Measurements from ENCODE around the gene BTRC.

The BTRC gene

GRCh38 chr10:101397140-101397539, 43.2 kb downstream of the BTRC start:
- no peak for TF ChIP-seq ZFX (IDR thresholded peaks at IDR 0.05; ENCODE audit: borderline replicate concordance)
- TF ChIP-seq, protein P1, sequence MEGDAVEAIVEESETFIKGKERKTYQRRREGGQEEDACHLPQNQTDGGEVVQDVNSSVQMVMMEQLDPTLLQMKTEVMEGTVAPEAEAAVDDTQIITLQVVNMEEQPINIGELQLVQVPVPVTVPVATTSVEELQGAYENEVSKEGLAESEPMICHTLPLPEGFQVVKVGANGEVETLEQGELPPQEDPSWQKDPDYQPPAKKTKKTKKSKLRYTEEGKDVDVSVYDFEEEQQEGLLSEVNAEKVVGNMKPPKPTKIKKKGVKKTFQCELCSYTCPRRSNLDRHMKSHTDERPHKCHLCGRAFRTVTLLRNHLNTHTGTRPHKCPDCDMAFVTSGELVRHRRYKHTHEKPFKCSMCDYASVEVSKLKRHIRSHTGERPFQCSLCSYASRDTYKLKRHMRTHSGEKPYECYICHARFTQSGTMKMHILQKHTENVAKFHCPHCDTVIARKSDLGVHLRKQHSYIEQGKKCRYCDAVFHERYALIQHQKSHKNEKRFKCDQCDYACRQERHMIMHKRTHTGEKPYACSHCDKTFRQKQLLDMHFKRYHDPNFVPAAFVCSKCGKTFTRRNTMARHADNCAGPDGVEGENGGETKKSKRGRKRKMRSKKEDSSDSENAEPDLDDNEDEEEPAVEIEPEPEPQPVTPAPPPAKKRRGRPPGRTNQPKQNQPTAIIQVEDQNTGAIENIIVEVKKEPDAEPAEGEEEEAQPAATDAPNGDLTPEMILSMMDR (IDR thresholded peaks at IDR 0.05): no peak
- no peak overlapping the region for H3K27ac ChIP-seq

- TF ChIP-seq, protein P1 (IDR thresholded peaks at IDR 0.05): no peak
- TF ChIP-seq ZFX (IDR thresholded peaks at IDR 0.05; ENCODE audit: borderline replicate concordance): no peak
- H3K27ac ChIP-seq: no peak overlapping the region
Observed at GRCh38 chr10:101400585-101400984, 46.6 kb downstream of the BTRC start.

- TF ChIP-seq, protein P1 (IDR thresholded peaks at IDR 0.05): no peak
- TF ChIP-seq ZFX (IDR thresholded peaks at IDR 0.05; ENCODE audit: borderline replicate concordance): no peak
- no peak overlapping the region for H3K27ac ChIP-seq
Observed at GRCh38 chr10:101402711-101403110, 48.7 kb downstream of the BTRC start.

DNA sequence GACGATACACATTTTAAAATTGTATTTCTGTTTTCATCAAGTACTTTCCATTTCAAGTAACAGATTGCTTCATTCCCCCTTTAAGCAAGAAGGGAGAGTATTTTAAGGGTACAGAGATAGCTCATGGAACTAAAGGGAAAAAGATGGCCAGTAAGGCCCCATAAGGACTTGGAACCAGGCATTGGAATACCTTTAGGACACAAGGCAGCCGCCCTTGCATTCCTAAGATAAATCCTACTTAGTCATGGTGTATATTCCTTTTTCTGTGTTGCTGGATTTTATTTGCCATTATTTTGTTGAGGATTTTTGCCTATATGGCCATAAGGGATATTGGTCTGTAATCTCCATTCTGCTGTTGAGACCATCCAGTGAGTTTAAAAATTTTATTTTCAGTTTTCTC, 49.2 kb downstream of the BTRC start:
- H3K27ac ChIP-seq: no peak overlapping the region
- no peak for TF ChIP-seq ZFX (IDR thresholded peaks at IDR 0.05; ENCODE audit: borderline replicate concordance)
- TF ChIP-seq, protein P1 (IDR thresholded peaks at IDR 0.05): no peak

- TF ChIP-seq, protein P1 (IDR thresholded peaks at IDR 0.05): no peak
- no peak for TF ChIP-seq ZFX (IDR thresholded peaks at IDR 0.05; ENCODE audit: borderline replicate concordance)
- no peak overlapping the region for H3K27ac ChIP-seq
Observed at GRCh38 chr10:101405001-101405400, 51.0 kb downstream of the BTRC start.

GRCh38 chr10:101411598-101411997, 57.6 kb downstream of the BTRC start:
- no peak overlapping the region for H3K27ac ChIP-seq
- TF ChIP-seq, protein P1 (IDR thresholded peaks at IDR 0.05): no peak
- no peak for TF ChIP-seq ZFX (IDR thresholded peaks at IDR 0.05; ENCODE audit: borderline replicate concordance)

DNA sequence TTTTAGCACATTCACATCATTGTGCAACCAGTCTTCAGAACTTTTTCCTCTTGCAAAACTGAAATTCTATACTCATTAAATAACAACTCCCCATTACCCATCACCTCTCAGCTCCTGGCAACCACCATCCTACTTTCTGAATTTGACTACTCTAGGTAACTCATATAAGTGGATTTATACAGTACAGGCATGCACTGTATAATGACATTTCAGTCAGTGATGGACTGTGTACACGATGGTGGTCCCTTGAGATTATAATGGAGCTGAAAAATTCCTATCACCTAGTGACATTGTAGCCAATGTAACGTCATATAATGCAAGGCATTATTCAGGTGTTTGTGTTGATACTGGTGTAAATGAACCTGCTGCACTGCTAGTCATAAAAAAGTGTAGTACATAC, 60.1 kb downstream of the BTRC start:
- no peak overlapping the region for H3K27ac ChIP-seq
- no peak for TF ChIP-seq ZFX (IDR thresholded peaks at IDR 0.05; ENCODE audit: borderline replicate concordance)
- TF ChIP-seq, protein P1 (IDR thresholded peaks at IDR 0.05): no peak
